Endodermal cell (in vitro differentiated cells): ENCODE measurements around the gene ARHGEF37. TPM values are rescaled to one million over a fixed set of nuclear protein-coding genes. Genes with fewer than 3 reads are reported as not detected.
A peak's percentile ranks its signal among the peaks of the same experiment; 100 is the strongest.

Source experiments
- DNase-seq: peaks from one replicate; pipeline ENCODE4 v3.0.0-alpha.2; 2017
- H3K27ac ChIP-seq: 2 replicates; pipeline ENCODE4 v1.5.1; 2013; ENCODE audit warnings: mild to moderate bottlenecking, low read depth, low read length, moderate library complexity
- H3K27me3 ChIP-seq: 2 replicates; pipeline ENCODE4 v1.6.1; 2013; ENCODE audit warnings: mild to moderate bottlenecking, low read length, moderate library complexity; ENCODE audit not compliant: insufficient read depth, control insufficient read depth, poor library complexity, severe bottlenecking
- H3K36me3 ChIP-seq: 2 replicates; pipeline ENCODE4 v1.7.0; 2013; ENCODE audit warnings: mild to moderate bottlenecking, low read length, moderate library complexity; ENCODE audit not compliant: control insufficient read depth, insufficient read depth
- H3K4me1 ChIP-seq: one replicate; pipeline ENCODE4 v1.7.0; 2013; ENCODE audit warnings: low read length; ENCODE audit not compliant: control insufficient read depth, insufficient read depth
- H3K4me3 ChIP-seq: 2 replicates; pipeline ENCODE4 v1.5.1; 2013; ENCODE audit warnings: mild to moderate bottlenecking, low read length, moderate library complexity
- H3K9ac ChIP-seq: 2 replicates; pipeline ENCODE4 v1.6.1; 2013; ENCODE audit warnings: mild to moderate bottlenecking, low read length, moderate library complexity; ENCODE audit not compliant: poor library complexity, severe bottlenecking; ENCODE audit errors: extremely low read depth
- H3K9me3 ChIP-seq: 2 replicates; pipeline ENCODE4 v1.6.1; 2013; ENCODE audit warnings: mild to moderate bottlenecking, low read length, moderate library complexity; ENCODE audit not compliant: control insufficient read depth
- H3K27ac Mint-ChIP-seq: 2 replicates; pipeline ENCODE4 v1.8.0; 2020; ENCODE audit warnings: mixed read lengths
- H3K27me3 Mint-ChIP-seq: 2 replicates; pipeline ENCODE4 v1.8.0; 2021; ENCODE audit warnings: mild to moderate bottlenecking, mixed read lengths; ENCODE audit not compliant: insufficient read depth
- H3K36me3 Mint-ChIP-seq: 2 replicates; pipeline ENCODE4 v1.8.0; 2020; ENCODE audit warnings: low read depth, mixed read lengths
- H3K4me1 Mint-ChIP-seq: 2 replicates; pipeline ENCODE4 v1.8.0; 2020; ENCODE audit warnings: mixed read lengths
- H3K4me3 Mint-ChIP-seq: 2 replicates; pipeline ENCODE4 v1.8.0; 2020; ENCODE audit warnings: mild to moderate bottlenecking, moderate library complexity, mixed read lengths
- H3K9me3 Mint-ChIP-seq: 2 replicates; pipeline ENCODE4 v1.8.0; 2020; ENCODE audit warnings: mild to moderate bottlenecking, mixed read lengths
- WGBS, 2 experiments: methylation state at CpG; one replicate each; pipeline versions ENCODE4 v1.1.5 to v1.1.7; 2013; ENCODE audit warnings: missing lambda C conversion rate in 2 of 2, mixed read lengths in 1 of 2; ENCODE audit not compliant: insufficient coverage in 1 of 2, insufficient read length in 1 of 2; 5-methylcytosine and 5-hydroxymethylcytosine counted together
- total RNA-seq, 2 donors: library from RNA; stranded (reverse); fragmentation: NEBNext Ultra II Directional in 1 of 2; extraction: Animal tissue kit (Norgen Biotek cat#: 25700) in 1 of 2; gene quantifications; 2 replicates in 1 of 2; 3 replicates in 1 of 2; pipeline ENCODE4 v1.2.1, GENCODE V29; 2021
- TF ChIP-seq, protein P1 (sequence below): fragments of 200-600 bp; sonication (generic); conservative IDR thresholded peaks from 2 replicates; pipeline ENCODE4 v1.5.0; 2021; ENCODE audit warnings: antibody characterized with exemption, mild to moderate bottlenecking

The ARHGEF37 gene
- total RNA-seq, 2 donors from 2014 or later: 0.57 to 0.93 TPM

DNA sequence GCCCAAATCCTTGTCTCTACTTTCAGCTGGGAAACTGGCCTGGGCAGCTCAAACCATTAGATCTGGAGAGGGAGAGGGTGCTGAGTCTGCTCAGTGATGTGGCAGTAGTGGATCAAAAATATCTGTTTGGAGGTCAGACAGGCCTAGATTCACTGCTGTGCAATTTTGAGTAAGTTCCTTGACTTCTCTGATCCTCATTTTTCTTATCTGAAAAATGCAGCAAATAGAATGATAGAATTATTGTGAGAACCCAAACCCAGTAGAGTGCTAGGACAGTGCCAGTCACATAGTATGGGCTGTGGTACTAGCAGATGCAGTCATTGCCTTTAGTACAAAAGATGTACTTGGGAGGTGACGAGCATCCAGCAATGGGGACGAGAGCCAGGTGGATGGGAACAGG lies 50.2 kb downstream of the ARHGEF37 start:
- no peak overlapping the region for H3K9ac ChIP-seq

DNA sequence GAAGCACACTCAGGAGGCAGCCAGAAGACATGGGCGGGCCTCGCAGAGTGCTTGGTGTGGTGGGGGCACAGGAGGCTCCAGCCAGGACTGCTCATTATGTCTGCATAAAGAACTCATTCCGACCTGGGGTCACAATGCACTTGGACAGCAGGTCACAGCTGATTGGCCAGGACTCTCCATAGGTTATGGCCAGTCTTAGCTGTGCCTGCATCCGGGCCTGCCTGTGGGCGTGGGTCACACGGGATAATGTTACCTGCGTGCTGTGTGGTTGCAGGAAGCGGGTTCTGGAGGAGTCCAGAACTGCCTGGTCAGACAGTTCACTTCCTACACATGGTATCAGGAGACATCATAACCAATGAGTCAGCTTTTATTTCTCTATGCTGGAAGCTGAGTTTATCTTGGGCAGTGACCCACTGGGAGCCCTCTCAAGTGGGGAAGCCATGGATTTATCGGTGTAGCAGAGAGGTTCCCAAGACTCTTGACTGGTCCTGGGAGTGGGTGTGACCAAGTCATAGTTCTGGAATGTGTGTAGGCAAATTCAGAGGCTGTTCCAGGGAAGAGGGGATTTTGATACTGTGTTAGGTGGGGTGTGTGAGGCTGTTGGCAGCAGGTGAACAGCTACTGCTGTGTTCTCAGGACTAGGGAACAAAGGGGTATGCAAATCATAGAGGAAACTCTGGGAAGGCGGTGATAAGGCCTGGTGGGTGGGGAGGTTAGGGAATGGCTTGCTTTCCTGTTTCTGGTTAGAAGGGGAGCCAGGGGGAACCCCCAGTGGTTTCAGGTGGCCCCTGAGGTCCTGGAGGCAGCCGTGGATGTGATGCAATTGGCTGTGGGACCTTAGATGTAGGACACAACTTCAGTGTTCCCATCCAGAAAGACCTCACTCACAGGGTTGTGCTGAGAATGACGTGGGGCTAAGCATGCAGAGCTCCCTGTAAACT lies 51.3 kb downstream of the ARHGEF37 start:
- H3K36me3 Mint-ChIP-seq: no peaks in the 10 kb centered on the region
- peak; percentile 76 for DNase-seq
- TF ChIP-seq, protein P1, sequence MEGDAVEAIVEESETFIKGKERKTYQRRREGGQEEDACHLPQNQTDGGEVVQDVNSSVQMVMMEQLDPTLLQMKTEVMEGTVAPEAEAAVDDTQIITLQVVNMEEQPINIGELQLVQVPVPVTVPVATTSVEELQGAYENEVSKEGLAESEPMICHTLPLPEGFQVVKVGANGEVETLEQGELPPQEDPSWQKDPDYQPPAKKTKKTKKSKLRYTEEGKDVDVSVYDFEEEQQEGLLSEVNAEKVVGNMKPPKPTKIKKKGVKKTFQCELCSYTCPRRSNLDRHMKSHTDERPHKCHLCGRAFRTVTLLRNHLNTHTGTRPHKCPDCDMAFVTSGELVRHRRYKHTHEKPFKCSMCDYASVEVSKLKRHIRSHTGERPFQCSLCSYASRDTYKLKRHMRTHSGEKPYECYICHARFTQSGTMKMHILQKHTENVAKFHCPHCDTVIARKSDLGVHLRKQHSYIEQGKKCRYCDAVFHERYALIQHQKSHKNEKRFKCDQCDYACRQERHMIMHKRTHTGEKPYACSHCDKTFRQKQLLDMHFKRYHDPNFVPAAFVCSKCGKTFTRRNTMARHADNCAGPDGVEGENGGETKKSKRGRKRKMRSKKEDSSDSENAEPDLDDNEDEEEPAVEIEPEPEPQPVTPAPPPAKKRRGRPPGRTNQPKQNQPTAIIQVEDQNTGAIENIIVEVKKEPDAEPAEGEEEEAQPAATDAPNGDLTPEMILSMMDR: no peak
- 65 to 75% methylated on average over 6 to 12 of the region's 12 CpGs for WGBS, 2 experiments
- no peaks in the 10 kb centered on the region for H3K27me3 Mint-ChIP-seq
- H3K36me3 ChIP-seq: no peaks in the 10 kb centered on the region
- H3K9ac ChIP-seq: no peak overlapping the region
- no peak overlapping the region for H3K4me3 ChIP-seq
- H3K4me3 Mint-ChIP-seq: no peak overlapping the region
- H3K9me3 Mint-ChIP-seq: no peaks in the 10 kb centered on the region
- H3K4me1 Mint-ChIP-seq: peaks cover 16% of the 10 kb centered on the region
- H3K4me1 ChIP-seq: peaks cover 5% of the 10 kb centered on the region
- H3K9me3 ChIP-seq: no peaks in the 10 kb centered on the region
- peak overlapping the region; percentile 82 for H3K27ac Mint-ChIP-seq
- no peak overlapping the region for H3K27ac ChIP-seq
- H3K27me3 ChIP-seq: no peaks in the 10 kb centered on the region

More for the DNA sequence above, 50.2 kb downstream of the ARHGEF37 start:
- no peaks in the 10 kb centered on the region for H3K27me3 Mint-ChIP-seq
- H3K4me1 ChIP-seq: peaks cover 5% of the 10 kb centered on the region
- peaks cover 16% of the 10 kb centered on the region for H3K4me1 Mint-ChIP-seq
- no peaks in the 10 kb centered on the region for H3K9me3 ChIP-seq
- no peak for DNase-seq
- WGBS, 2 experiments: 89 to 94% methylated on average over 2 of the region's 2 CpGs
- TF ChIP-seq, protein P1: no peak
- H3K36me3 ChIP-seq: no peaks in the 10 kb centered on the region
- no peaks in the 10 kb centered on the region for H3K36me3 Mint-ChIP-seq
- H3K27me3 ChIP-seq: no peaks in the 10 kb centered on the region
- no peak overlapping the region for H3K4me3 ChIP-seq
- no peak overlapping the region for H3K4me3 Mint-ChIP-seq
- H3K9me3 Mint-ChIP-seq: no peaks in the 10 kb centered on the region
- no peak overlapping the region for H3K27ac Mint-ChIP-seq
- H3K27ac ChIP-seq: no peak overlapping the region

DNA sequence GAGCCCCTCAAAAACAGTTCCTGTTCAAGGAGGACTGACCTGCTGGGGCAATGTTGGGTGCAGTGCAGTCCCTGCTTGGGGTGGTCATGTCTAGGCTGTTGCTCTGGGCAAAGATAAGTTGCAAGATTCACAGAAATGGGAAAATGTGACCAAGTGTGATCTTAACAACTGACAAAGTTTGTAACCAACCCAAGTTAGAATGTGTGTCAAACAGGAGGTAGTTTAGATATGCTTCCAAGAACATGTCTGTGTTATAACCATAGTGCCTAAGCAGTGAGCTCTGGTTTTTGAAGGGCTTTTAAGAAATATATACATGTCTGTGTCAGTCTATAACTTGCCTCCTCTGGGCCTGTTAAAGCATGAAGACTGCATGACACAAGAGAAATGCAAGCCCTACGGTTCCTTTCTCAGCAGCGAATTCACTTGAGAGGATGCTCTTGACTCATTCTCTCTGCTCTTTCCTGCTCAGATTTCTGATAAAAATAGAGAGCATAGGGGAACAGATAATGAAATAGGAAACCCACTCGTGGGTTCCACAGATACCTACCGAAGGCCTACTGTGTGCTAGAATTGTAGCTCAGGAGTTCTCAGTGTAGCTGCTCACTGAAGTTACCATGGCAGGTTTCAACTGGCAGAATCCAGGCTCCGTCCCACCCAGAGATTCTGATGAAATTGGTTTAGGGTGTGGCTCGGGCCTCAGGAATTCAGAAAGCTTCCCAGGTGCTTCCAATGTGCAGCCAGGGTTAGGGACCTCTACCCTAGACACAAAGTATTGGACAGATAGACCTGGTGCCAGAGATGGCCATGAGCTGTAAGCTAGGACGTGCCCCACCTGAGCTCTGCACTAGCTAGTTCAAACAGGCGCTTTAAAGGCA lies 52.4 kb downstream of the ARHGEF37 start:
- Histone ChIP-seq H3K9me3 (no peaks in the 10 kb centered on the region), H3K36me3 (no peaks in the 10 kb centered on the region), H3K27ac (no peak overlapping the region), H3K9ac (no peak overlapping the region), H3K27me3 (no peaks in the 10 kb centered on the region), H3K4me1 (peaks cover 5% of the 10 kb centered on the region), H3K4me3 (no peak overlapping the region)
- DNase-seq: no peak
- H3K4me1 Mint-ChIP-seq: peaks cover 15% of the 10 kb centered on the region
- WGBS, 2 experiments: 89 to 97% methylated on average over 6 to 8 of the region's 8 CpGs
- H3K4me3 Mint-ChIP-seq: no peak overlapping the region
- H3K27me3 Mint-ChIP-seq: no peaks in the 10 kb centered on the region
- H3K36me3 Mint-ChIP-seq: no peaks in the 10 kb centered on the region
- TF ChIP-seq, protein P1: no peak
- H3K9me3 Mint-ChIP-seq: no peaks in the 10 kb centered on the region
- peak overlapping the region; percentile 82 for H3K27ac Mint-ChIP-seq
